ENCODE measurements around the gene LENG9. TPM values are rescaled to one million over a fixed set of nuclear protein-coding genes. Genes with fewer than 3 reads are reported as not detected.
"Not testable (repeated sequence)": the region's sequence is repeated elsewhere in the genome, so short reads cannot be mapped to it uniquely, and the experiment has no call there.

LENG9 gene
- total and polyA plus RNA-seq, 10 donors: 1.7 to 8.3 (median 4.9) TPM

- WGBS, 5 donors: 0 to 1% (median 1%) methylated on average over 26 to 34 of the region's 34 CpGs
- peak; percentile 87 for DNase-seq
- intact Hi-C loops (cut with DNase I; ENCODE audit: low total_unique reads): no loop called here
- Histone ChIP-seq H3K4me1 (peaks cover 23 to 66% (median 51%) of the 10 kb centered on the region in 6 donors), H3K27ac (peak overlapping the region; percentile 93 to 99 (median 98)), H3K9me3 (no peaks in the 10 kb centered on the region), H3K36me3 (peaks cover 2 to 64% (median 35%) of the 10 kb centered on the region in 6 donors), H3K4me3 (peak overlapping the region; percentile 51 to 98 (median 86)), H3K27me3 (replicated peaks in 1 of 7) (no peaks in the 10 kb centered on the region)
- TF ChIP-seq POLR2AphosphoS5 (IDR thresholded peaks at IDR 0.05) (peak in 1 of 3 donors; percentile 63), POLR2A (IDR thresholded peaks at IDR 0.05) (no peak)
Observed at GRCh38 chr19:54448040-54448773, 15.4 kb downstream of the LENG9 start.

GRCh38 chr19:54446349-54446748 is 17.2 kb downstream of the LENG9 start:
- H3K9me3 ChIP-seq; intact Hi-C loops (cut with DNase I; ENCODE audit: low total_unique reads): not testable (repeated sequence)
- H3K36me3 ChIP-seq: peaks cover 0 to 64% (median 20%) of the 10 kb centered on the region in 6 donors

GRCh38 chr19:54444737-54445136 is 18.8 kb downstream of the LENG9 start:
- H3K9me3 ChIP-seq: no peaks in the 10 kb centered on the region
- intact Hi-C loops (cut with DNase I; ENCODE audit: low total_unique reads): no loop called here
- no peak overlapping the region for H3K4me3 ChIP-seq
- no peak overlapping the region for H3K27ac ChIP-seq
- peaks cover 0 to 68% (median 20%) of the 10 kb centered on the region in 6 donors for H3K36me3 ChIP-seq
- TF ChIP-seq, protein P1, sequence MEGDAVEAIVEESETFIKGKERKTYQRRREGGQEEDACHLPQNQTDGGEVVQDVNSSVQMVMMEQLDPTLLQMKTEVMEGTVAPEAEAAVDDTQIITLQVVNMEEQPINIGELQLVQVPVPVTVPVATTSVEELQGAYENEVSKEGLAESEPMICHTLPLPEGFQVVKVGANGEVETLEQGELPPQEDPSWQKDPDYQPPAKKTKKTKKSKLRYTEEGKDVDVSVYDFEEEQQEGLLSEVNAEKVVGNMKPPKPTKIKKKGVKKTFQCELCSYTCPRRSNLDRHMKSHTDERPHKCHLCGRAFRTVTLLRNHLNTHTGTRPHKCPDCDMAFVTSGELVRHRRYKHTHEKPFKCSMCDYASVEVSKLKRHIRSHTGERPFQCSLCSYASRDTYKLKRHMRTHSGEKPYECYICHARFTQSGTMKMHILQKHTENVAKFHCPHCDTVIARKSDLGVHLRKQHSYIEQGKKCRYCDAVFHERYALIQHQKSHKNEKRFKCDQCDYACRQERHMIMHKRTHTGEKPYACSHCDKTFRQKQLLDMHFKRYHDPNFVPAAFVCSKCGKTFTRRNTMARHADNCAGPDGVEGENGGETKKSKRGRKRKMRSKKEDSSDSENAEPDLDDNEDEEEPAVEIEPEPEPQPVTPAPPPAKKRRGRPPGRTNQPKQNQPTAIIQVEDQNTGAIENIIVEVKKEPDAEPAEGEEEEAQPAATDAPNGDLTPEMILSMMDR (IDR thresholded peaks at IDR 0.05 in 8 of 11, conservative IDR thresholded peaks at IDR 0.05 in 3 of 11): no peak
- TF ChIP-seq POLR2A (IDR thresholded peaks at IDR 0.05): no peak
- TF ChIP-seq POLR2AphosphoS5 (IDR thresholded peaks at IDR 0.05): no peak
- WGBS, 5 donors: 82 to 90% (median 86%) methylated on average over 7 of the region's 7 CpGs
- H3K27me3 ChIP-seq (replicated peaks in 1 of 7): no peaks in the 10 kb centered on the region
- DNase-seq: no peak
- H3K4me1 ChIP-seq: peaks cover 7 to 31% (median 23%) of the 10 kb centered on the region in 6 donors

More at GRCh38 chr19:54446349-54446748, 17.2 kb downstream of the LENG9 start:
- 92 to 96% (median 94%) methylated on average over 15 of the region's 15 CpGs for WGBS, 5 donors
- H3K4me3 ChIP-seq; DNase-seq; H3K27me3 ChIP-seq (replicated peaks in 1 of 7); H3K27ac ChIP-seq: not testable (repeated sequence)
- H3K4me1 ChIP-seq: peaks cover 20 to 47% (median 39%) of the 10 kb centered on the region in 6 donors

DNA sequence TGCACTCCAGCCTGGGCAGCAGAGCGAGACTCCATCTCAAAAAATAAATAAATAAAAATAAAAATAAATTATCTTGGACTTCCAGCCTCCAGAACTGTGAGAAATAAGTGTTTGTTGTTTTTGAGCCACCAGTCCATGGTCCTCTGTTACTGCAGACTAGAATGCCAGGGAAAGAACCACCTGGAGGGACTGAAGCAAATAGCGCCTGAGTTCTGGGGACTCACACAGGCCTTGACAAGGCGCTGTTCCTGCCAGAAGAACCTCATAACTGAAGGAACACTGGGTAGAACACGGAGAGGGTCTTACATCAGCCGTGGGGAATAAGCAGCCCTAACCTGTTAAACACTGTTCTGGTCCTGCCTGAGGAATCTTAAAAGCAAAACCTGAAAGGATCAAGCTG is 22.9 kb downstream of the LENG9 start:
- 96 to 98% (median 96%) methylated on average over 5 of the region's 5 CpGs for WGBS, 5 donors
- no peak for DNase-seq
- Histone ChIP-seq H3K36me3 (peaks cover 0 to 77% (median 18%) of the 10 kb centered on the region in 6 donors), H3K27me3 (replicated peaks in 1 of 7) (no peaks in the 10 kb centered on the region), H3K9me3 (no peaks in the 10 kb centered on the region), H3K4me3 (no peak overlapping the region), H3K4me1 (peaks cover 0 to 18% (median 5%) of the 10 kb centered on the region in 6 donors), H3K27ac (no peak overlapping the region)
- TF ChIP-seq, protein P1 (IDR thresholded peaks at IDR 0.05 in 8 of 11, conservative IDR thresholded peaks at IDR 0.05 in 3 of 11): no peak
- TF ChIP-seq POLR2A (IDR thresholded peaks at IDR 0.05) (no peak), POLR2AphosphoS5 (IDR thresholded peaks at IDR 0.05) (no peak)
- intact Hi-C loops (cut with DNase I; ENCODE audit: low total_unique reads): no loop called here

DNA sequence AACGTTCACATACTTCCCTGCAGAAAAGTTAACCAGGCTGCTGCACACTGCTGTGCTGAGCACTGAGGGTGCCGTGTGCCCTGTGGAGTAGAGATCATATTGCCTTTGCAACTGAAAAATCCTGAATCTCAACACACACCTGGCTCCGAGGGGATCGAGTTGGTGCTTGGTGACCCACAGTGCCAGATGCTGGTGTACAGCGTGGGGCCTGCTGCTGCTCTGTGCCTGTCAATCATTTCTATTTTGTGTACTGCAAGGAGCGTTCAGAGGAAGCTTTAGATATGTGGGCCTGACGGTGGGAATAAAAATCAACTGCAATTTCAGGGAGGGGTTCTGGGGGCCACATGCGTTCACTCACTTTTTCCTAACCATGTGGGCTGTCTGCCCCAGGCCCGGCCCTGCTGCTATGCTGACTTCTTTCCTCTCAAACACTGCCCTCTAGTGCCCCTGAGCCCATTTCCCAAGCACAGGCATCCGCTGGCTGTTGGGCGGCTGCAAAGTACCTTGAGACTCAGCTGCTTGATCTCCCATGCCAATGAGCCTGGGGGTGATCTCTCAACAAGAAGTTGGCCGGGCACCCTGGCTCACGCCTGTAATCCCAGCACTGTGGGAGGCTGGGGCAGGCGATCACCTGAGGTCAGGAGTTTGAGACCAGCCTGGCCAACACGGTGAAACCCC is 24.3 kb downstream of the LENG9 start:
- no peaks in the 10 kb centered on the region for H3K27me3 ChIP-seq (replicated peaks in 1 of 7)
- H3K4me3 ChIP-seq: no peak overlapping the region
- intact Hi-C loops (cut with DNase I; ENCODE audit: low total_unique reads): no loop called here
- no peak for TF ChIP-seq POLR2A (IDR thresholded peaks at IDR 0.05)
- no peak for TF ChIP-seq POLR2AphosphoS5 (IDR thresholded peaks at IDR 0.05)
- TF ChIP-seq, protein P1 (IDR thresholded peaks at IDR 0.05 in 8 of 11, conservative IDR thresholded peaks at IDR 0.05 in 3 of 11): peak in 5 of 11 experiments; percentile 11 to 32 (median 30)
- H3K36me3 ChIP-seq: peaks cover 0 to 64% (median 6%) of the 10 kb centered on the region in 6 donors
- H3K4me1 ChIP-seq: peaks cover 0 to 32% (median 12%) of the 10 kb centered on the region in 6 donors
- 71 to 79% (median 73%) methylated on average over 15 of the region's 15 CpGs for WGBS, 5 donors
- no peaks in the 10 kb centered on the region for H3K9me3 ChIP-seq
- DNase-seq: no peak
- H3K27ac ChIP-seq: no peak overlapping the region
